Measurements from ENCODE around the gene LTB4R2.
"Not testable (repeated sequence)": the region's sequence is repeated elsewhere in the genome, so short reads cannot be mapped to it uniquely, and the experiment has no call there.

Gene LTB4R2

GRCh38 chr14:24342889-24343288 lies 32.9 kb downstream of the LTB4R2 start:
- no peak for DNase-seq

- DNase-seq, result no peak
Observed at GRCh38 chr14:24343795-24344660, 34.1 kb downstream of the LTB4R2 start.

GRCh38 chr14:24347134-24347533 lies 37.2 kb downstream of the LTB4R2 start:
- DNase-seq, result no peak

GRCh38 chr14:24348186-24348585 lies 38.2 kb downstream of the LTB4R2 start:
- DNase-seq, result no peak

GRCh38 chr14:24349742-24350141 lies 39.8 kb downstream of the LTB4R2 start:
- DNase-seq, result no peak

GRCh38 chr14:24351517-24351916 lies 41.6 kb downstream of the LTB4R2 start:
- DNase-seq, result no peak

- no peak for DNase-seq
Observed at GRCh38 chr14:24353559-24354481, 43.9 kb downstream of the LTB4R2 start.

GRCh38 chr14:24354482-24354825 lies 44.5 kb downstream of the LTB4R2 start:
- not testable (repeated sequence) for DNase-seq

GRCh38 chr14:24355009-24355408 lies 45.1 kb downstream of the LTB4R2 start:
- no peak for DNase-seq

- DNase-seq, result no peak
Observed at GRCh38 chr14:24356208-24356607, 46.3 kb downstream of the LTB4R2 start.

GRCh38 chr14:24360281-24360680 lies 50.3 kb downstream of the LTB4R2 start:
- DNase-seq, result no peak

GRCh38 chr14:24361326-24361725 lies 51.4 kb downstream of the LTB4R2 start:
- no peak for DNase-seq
